HG03066 (cell line): Measurements from ENCODE around the gene FPR3.
"Not testable (repeated sequence)": the region's sequence is repeated elsewhere in the genome, so short reads cannot be mapped to it uniquely, and the experiment has no call there.

Experiments used
- ATAC-seq: cut with Tn5 transposase; IDR thresholded peaks from one replicate; pipeline ENCODE4 v1.9.1; 2021; ENCODE audit warnings: low read depth; ENCODE audit not compliant: unreplicated experiment

FPR3 gene

GRCh38 chr19:51783372-51783771, 11.6 kb upstream of the FPR3 start:
- no peak for ATAC-seq

- no peak for ATAC-seq
These were observed 10.7 kb upstream of the FPR3 start for GRCh38 chr19:51784109-51784785.

- ATAC-seq, result no peak
These were observed 9.9 kb upstream of the FPR3 start for GRCh38 chr19:51784922-51785690.

- ATAC-seq, result no peak
These were observed 8.1 kb upstream of the FPR3 start for GRCh38 chr19:51786646-51787494.

GRCh38 chr19:51788029-51788428, 6.9 kb upstream of the FPR3 start:
- no peak for ATAC-seq

GRCh38 chr19:51789061-51789795, 5.7 kb upstream of the FPR3 start:
- ATAC-seq, result no peak

- ATAC-seq, result no peak
These were observed 2.0 kb upstream of the FPR3 start for GRCh38 chr19:51792932-51793331.

GRCh38 chr19:51793994-51794393, 963 bp upstream of the FPR3 start:
- ATAC-seq, result no peak

- no peak for ATAC-seq
These were observed 1.3 kb downstream of the FPR3 start for GRCh38 chr19:51796195-51796679.

- ATAC-seq, result no peak
These were observed 2.5 kb downstream of the FPR3 start for GRCh38 chr19:51797480-51797879.

GRCh38 chr19:51798062-51798461, 3.1 kb downstream of the FPR3 start:
- no peak for ATAC-seq

GRCh38 chr19:51799034-51799773, 4.2 kb downstream of the FPR3 start:
- ATAC-seq, result no peak

GRCh38 chr19:51799774-51800472, 5.0 kb downstream of the FPR3 start:
- no peak for ATAC-seq

GRCh38 chr19:51800473-51801244, 5.7 kb downstream of the FPR3 start:
- ATAC-seq, result no peak

GRCh38 chr19:51802775-51803174, 7.8 kb downstream of the FPR3 start:
- ATAC-seq, result no peak

- no peak for ATAC-seq
These were observed 8.6 kb downstream of the FPR3 start for GRCh38 chr19:51803519-51803918.

GRCh38 chr19:51803967-51804366, 9.0 kb downstream of the FPR3 start:
- no peak for ATAC-seq

GRCh38 chr19:51804789-51805188, 9.8 kb downstream of the FPR3 start:
- ATAC-seq, result not testable (repeated sequence)
